ENCODE data around the gene TMEM247. TPM values are rescaled to one million over a fixed set of nuclear protein-coding genes. Genes with fewer than 3 reads are reported as not detected.
"Not testable (repeated sequence)": the region's sequence is repeated elsewhere in the genome, so short reads cannot be mapped to it uniquely, and the experiment has no call there.

Gene TMEM247
- total RNA-seq, 1 donor from 2014 or later = not detected

GRCh38 chr2:46517485-46517884 is 38.1 kb downstream of the TMEM247 start:
- DNase-seq = no peak

- DNase-seq = no peak
Measured at GRCh38 chr2:46518861-46519260, 39.5 kb downstream of the TMEM247 start.

GRCh38 chr2:46519265-46519664 is 39.9 kb downstream of the TMEM247 start:
- no peak for DNase-seq

- no peak for DNase-seq
Measured at GRCh38 chr2:46520130-46520711, 40.9 kb downstream of the TMEM247 start.

- no peak for DNase-seq
Measured at GRCh38 chr2:46521215-46521683, 41.9 kb downstream of the TMEM247 start.

GRCh38 chr2:46522385-46522784 is 43.0 kb downstream of the TMEM247 start:
- DNase-seq = not testable (repeated sequence)

- no peak for DNase-seq
Measured at GRCh38 chr2:46525522-46526155, 46.3 kb downstream of the TMEM247 start.

- DNase-seq = no peak
Measured at GRCh38 chr2:46528880-46529279, 49.5 kb downstream of the TMEM247 start.

- DNase-seq = no peak
Measured at GRCh38 chr2:46530639-46531038, 51.3 kb downstream of the TMEM247 start.

GRCh38 chr2:46531863-46532262 is 52.5 kb downstream of the TMEM247 start:
- no peak for DNase-seq

Other genes with a start within 250 kb of the TMEM247 start
- 283 and 362 TPM in 2 replicates for gene EPAS1, start 182.2 kb upstream of the TMEM247 start, total RNA-seq
- 23.0 and 28.8 TPM in 2 replicates for gene RHOQ, start 62.9 kb downstream of the TMEM247 start, total RNA-seq
- gene ATP6V1E2, start 63.0 kb downstream of the TMEM247 start, total RNA-seq = 3.3 and 3.7 TPM in 2 replicates
- gene PIGF, start 137.5 kb downstream of the TMEM247 start, total RNA-seq = 20.3 and 21.1 TPM in 2 replicates
- 14.3 and 21.8 TPM in 2 replicates for gene CRIPT, start 137.7 kb downstream of the TMEM247 start, total RNA-seq
- 27.4 and 29.4 TPM in 2 replicates for gene SOCS5, start 219.7 kb downstream of the TMEM247 start, total RNA-seq

All from dermis blood vessel endothelial cell (primary cell).